Endothelial cell of umbilical vein (primary cell): ENCODE results near the gene HCK.

Experiments
- POLR2AphosphoS5 ChIP-seq: IDR thresholded peaks from 2 replicates; pipeline ENCODE4 v1.6.1; 2012; ENCODE audit warnings: low read depth, mild to moderate bottlenecking, control low read depth, low read length, moderate library complexity; ENCODE audit not compliant: insufficient read depth
- TF ChIP-seq, protein P1 (sequence below), 2 donors: IDR thresholded peaks; 1 replicate in 1 of 2; 2 replicates in 1 of 2; pipeline ENCODE4 v1.5.1; 2011; ENCODE audit warnings: low read length in 2 of 2, mild to moderate bottlenecking in 2 of 2, moderate library complexity in 2 of 2, control low read depth in 1 of 2, inconsistent platforms in 1 of 2, low read depth in 1 of 2; ENCODE audit not compliant: insufficient read depth in 1 of 2; ENCODE audit errors: extremely low read depth in 1 of 2

DNA sequence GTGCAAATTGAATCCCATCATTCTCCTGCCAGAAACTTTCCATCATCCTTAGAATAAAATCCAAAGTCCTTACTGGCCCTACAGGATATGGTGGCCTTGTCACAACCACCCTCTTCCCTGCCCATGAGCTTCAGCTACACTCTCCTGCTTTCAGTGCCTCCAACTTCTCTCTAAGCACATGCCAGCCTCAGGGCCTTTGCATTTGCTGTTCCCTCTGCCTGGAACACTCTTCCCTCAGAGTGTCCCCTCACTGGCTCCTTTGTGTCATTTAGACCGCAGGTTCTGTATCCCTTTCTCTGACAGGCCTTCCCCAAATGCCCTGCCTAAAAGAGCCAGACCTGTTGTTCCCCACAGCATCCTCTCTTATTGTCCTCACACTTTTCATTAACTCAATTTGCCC, 18.2 kb downstream of the HCK start:
- TF ChIP-seq POLR2AphosphoS5, result no peak
- TF ChIP-seq, protein P1, sequence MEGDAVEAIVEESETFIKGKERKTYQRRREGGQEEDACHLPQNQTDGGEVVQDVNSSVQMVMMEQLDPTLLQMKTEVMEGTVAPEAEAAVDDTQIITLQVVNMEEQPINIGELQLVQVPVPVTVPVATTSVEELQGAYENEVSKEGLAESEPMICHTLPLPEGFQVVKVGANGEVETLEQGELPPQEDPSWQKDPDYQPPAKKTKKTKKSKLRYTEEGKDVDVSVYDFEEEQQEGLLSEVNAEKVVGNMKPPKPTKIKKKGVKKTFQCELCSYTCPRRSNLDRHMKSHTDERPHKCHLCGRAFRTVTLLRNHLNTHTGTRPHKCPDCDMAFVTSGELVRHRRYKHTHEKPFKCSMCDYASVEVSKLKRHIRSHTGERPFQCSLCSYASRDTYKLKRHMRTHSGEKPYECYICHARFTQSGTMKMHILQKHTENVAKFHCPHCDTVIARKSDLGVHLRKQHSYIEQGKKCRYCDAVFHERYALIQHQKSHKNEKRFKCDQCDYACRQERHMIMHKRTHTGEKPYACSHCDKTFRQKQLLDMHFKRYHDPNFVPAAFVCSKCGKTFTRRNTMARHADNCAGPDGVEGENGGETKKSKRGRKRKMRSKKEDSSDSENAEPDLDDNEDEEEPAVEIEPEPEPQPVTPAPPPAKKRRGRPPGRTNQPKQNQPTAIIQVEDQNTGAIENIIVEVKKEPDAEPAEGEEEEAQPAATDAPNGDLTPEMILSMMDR (IDR thresholded peaks at IDR 0.05; ENCODE audit: extremely low read depth in 1 of 2, insufficient read depth in 1 of 2, low read depth in 1 of 2, low read length in 2 of 2), result no peak
